Measurements from ENCODE around the gene RSPRY1.

DNA sequence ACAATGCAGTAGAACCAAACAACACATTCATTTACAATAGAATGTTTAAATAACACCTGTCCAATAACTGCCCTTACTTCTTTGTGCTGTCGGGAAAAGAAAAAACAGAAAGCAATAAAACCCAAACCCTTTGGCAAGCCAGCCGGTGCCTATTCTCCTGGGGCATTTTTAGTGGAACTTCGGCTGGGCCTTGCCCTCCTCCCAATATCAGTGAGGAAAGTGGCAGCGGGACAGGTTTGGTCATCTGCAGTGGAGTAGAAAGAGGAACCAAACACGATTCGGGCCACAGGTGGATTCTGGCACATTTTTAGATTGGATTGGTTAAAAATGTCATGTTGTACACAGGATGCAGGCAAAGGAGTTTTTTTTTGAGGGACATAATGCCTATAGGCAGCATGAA is 32.3 kb upstream of the RSPRY1 start:
- no peak for TF ChIP-seq GATA2 (IDR thresholded peaks at IDR 0.05; ENCODE audit: low read depth, low read length)
- TF ChIP-seq GATA3 (IDR thresholded peaks at IDR 0.05; ENCODE audit: low read depth, low read length) = no peak
